ENCODE data around the gene SFXN4. TPM values are rescaled to one million over a fixed set of nuclear protein-coding genes. Genes with fewer than 3 reads are reported as not detected.

Gene SFXN4
- total and polyA plus RNA-seq, 2 donors = 18.5 to 31.0 TPM

- Histone ChIP-seq H3K36me3 (ENCODE audit: control insufficient read depth in 2 of 2, insufficient read depth in 2 of 2, low read length in 1 of 2) (peaks cover 11 to 33% of the 10 kb centered on the region in 2 donors), H3K27ac (ENCODE audit: low read depth in 1 of 2, low read length in 1 of 2) (peak overlapping the region; percentile 94 to 95), H3K4me1 (ENCODE audit: control insufficient read depth in 2 of 2, insufficient read depth in 2 of 2, low read length in 2 of 2) (peaks cover 6 to 26% of the 10 kb centered on the region in 2 donors), H3K4me3 (ENCODE audit: low read length in 2 of 2) (peak overlapping the region; percentile 72 to 99), H3K9me3 (ENCODE audit: control insufficient read depth in 2 of 2, insufficient read depth in 1 of 2, low read length in 1 of 2) (no peaks in the 10 kb centered on the region), H3K27me3 (ENCODE audit: control insufficient read depth in 2 of 2, insufficient read depth in 1 of 2, low read length in 1 of 2) (no peaks in the 10 kb centered on the region)
- 30% methylated on average over 21 of the region's 21 CpGs for WGBS
- no peak for DNase-seq (ENCODE audit: low read depth in 6 of 9, low spot score in 9 of 9)
Measured at GRCh38 chr10:119177708-119178371, 12.3 kb upstream of the SFXN4 start.

- H3K9me3 ChIP-seq (ENCODE audit: control insufficient read depth in 2 of 2, insufficient read depth in 1 of 2, low read length in 1 of 2) = no peaks in the 10 kb centered on the region
- DNase-seq (ENCODE audit: low read depth in 6 of 9, low spot score in 9 of 9) = no peak
- no peak overlapping the region for H3K4me3 ChIP-seq (ENCODE audit: low read length in 2 of 2)
- no peak overlapping the region for H3K27ac ChIP-seq (ENCODE audit: low read depth in 1 of 2, low read length in 1 of 2)
- H3K4me1 ChIP-seq (ENCODE audit: control insufficient read depth in 2 of 2, insufficient read depth in 2 of 2, low read length in 2 of 2) = peaks cover 6 to 26% of the 10 kb centered on the region in 2 donors
- 96% methylated on average over 6 of the region's 6 CpGs for WGBS
- no peaks in the 10 kb centered on the region for H3K27me3 ChIP-seq (ENCODE audit: control insufficient read depth in 2 of 2, insufficient read depth in 1 of 2, low read length in 1 of 2)
- peaks cover 28 to 49% of the 10 kb centered on the region in 2 donors for H3K36me3 ChIP-seq (ENCODE audit: control insufficient read depth in 2 of 2, insufficient read depth in 2 of 2, low read length in 1 of 2)
Measured at GRCh38 chr10:119176166-119176565, 10.7 kb upstream of the SFXN4 start.

DNA sequence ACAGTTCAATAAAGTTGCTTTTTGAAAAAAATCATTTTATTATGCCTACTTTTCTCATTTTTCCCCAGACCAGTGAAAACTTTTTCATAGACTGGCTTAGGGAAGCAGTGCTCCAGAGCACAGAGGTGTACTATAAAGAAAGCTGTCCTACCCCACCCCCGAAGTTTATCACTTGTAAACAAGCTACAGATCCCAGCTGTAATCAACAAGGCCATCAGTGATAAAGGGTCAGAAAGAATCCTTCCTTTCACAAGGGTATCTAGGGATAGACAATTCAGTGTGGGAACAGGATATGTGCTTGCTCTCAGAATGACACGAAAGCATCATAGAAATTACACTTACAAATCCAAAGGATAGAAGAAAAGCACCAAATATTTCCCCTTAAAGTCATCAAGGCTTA is 8.6 kb upstream of the SFXN4 start:
- Histone ChIP-seq H3K36me3 (ENCODE audit: control insufficient read depth in 2 of 2, insufficient read depth in 2 of 2, low read length in 1 of 2) (peaks cover 49 to 66% of the 10 kb centered on the region in 2 donors), H3K27me3 (ENCODE audit: control insufficient read depth in 2 of 2, insufficient read depth in 1 of 2, low read length in 1 of 2) (no peaks in the 10 kb centered on the region), H3K27ac (ENCODE audit: low read depth in 1 of 2, low read length in 1 of 2) (no peak overlapping the region), H3K4me3 (ENCODE audit: low read length in 2 of 2) (no peak overlapping the region), H3K4me1 (ENCODE audit: control insufficient read depth in 2 of 2, insufficient read depth in 2 of 2, low read length in 2 of 2) (peaks cover 6 to 20% of the 10 kb centered on the region in 2 donors), H3K9me3 (ENCODE audit: control insufficient read depth in 2 of 2, insufficient read depth in 1 of 2, low read length in 1 of 2) (no peaks in the 10 kb centered on the region)
- WGBS = 94% methylated on average over 2 of the region's 2 CpGs
- no peak for DNase-seq (ENCODE audit: low read depth in 6 of 9, low spot score in 9 of 9)

DNA sequence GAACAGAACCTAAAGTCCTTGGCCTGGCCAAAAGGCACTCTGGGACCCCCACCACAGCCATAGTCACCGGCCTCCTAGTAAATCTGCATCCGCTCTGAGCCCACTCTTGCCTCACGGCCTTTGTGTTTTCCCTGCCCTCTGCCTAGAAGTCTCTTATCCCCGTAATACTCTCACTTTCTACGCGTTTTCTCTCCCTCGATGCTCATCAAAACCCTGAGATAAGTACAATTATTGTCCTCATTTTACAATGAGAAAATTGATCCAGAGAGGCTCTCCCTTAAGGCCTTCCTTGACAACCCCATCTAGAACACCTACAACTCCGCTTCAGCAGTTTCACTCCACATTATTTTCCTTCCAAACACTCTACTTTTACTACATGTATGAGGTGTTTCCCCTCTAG is 1.5 kb upstream of the SFXN4 start:
- Histone ChIP-seq H3K27me3 (ENCODE audit: control insufficient read depth in 2 of 2, insufficient read depth in 1 of 2, low read length in 1 of 2) (no peaks in the 10 kb centered on the region), H3K27ac (ENCODE audit: low read depth in 1 of 2, low read length in 1 of 2) (no peak overlapping the region), H3K36me3 (ENCODE audit: control insufficient read depth in 2 of 2, insufficient read depth in 2 of 2, low read length in 1 of 2) (peaks cover 33 to 49% of the 10 kb centered on the region in 2 donors), H3K9me3 (ENCODE audit: control insufficient read depth in 2 of 2, insufficient read depth in 1 of 2, low read length in 1 of 2) (no peaks in the 10 kb centered on the region), H3K4me1 (ENCODE audit: control insufficient read depth in 2 of 2, insufficient read depth in 2 of 2, low read length in 2 of 2) (peaks cover 4 to 20% of the 10 kb centered on the region in 2 donors), H3K4me3 (ENCODE audit: low read length in 2 of 2) (no peak overlapping the region)
- DNase-seq (ENCODE audit: low read depth in 6 of 9, low spot score in 9 of 9) = no peak
- 86% methylated on average over 8 of the region's 8 CpGs for WGBS

- WGBS = 83% methylated on average over 8 of the region's 8 CpGs
- Histone ChIP-seq H3K27ac (ENCODE audit: low read depth in 1 of 2, low read length in 1 of 2) (no peak overlapping the region), H3K9me3 (ENCODE audit: control insufficient read depth in 2 of 2, insufficient read depth in 1 of 2, low read length in 1 of 2) (no peaks in the 10 kb centered on the region), H3K36me3 (ENCODE audit: control insufficient read depth in 2 of 2, insufficient read depth in 2 of 2, low read length in 1 of 2) (peaks cover 29 to 44% of the 10 kb centered on the region in 2 donors), H3K4me1 (ENCODE audit: control insufficient read depth in 2 of 2, insufficient read depth in 2 of 2, low read length in 2 of 2) (peaks cover 4 to 20% of the 10 kb centered on the region in 2 donors), H3K27me3 (ENCODE audit: control insufficient read depth in 2 of 2, insufficient read depth in 1 of 2, low read length in 1 of 2) (no peaks in the 10 kb centered on the region), H3K4me3 (ENCODE audit: low read length in 2 of 2) (no peak overlapping the region)
- DNase-seq (ENCODE audit: low read depth in 6 of 9, low spot score in 9 of 9) = no peak
Measured at GRCh38 chr10:119166564-119166963, 1.1 kb upstream of the SFXN4 start.

DNA sequence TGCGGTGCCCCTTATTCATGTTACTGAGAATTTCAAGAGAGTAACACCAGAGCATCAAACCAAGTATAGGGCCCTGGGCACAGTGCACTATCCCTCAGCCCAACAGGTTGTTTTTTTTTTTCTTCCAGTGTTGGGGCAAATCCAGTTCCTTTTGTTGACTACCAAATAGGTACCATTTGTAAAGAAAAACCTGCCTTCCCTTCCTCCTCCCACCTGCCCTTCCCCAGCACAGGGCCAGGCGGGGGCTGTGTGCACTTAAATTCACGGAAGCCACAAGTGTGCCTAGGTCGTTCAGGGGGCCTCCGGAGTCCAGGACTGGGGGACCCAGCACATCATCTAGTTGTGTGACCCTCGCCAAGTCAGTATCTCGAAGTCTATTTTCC is 595 bp upstream of the SFXN4 start:
- Histone ChIP-seq H3K9me3 (ENCODE audit: control insufficient read depth in 2 of 2, insufficient read depth in 1 of 2, low read length in 1 of 2) (no peaks in the 10 kb centered on the region), H3K36me3 (ENCODE audit: control insufficient read depth in 2 of 2, insufficient read depth in 2 of 2, low read length in 1 of 2) (peaks cover 24 to 40% of the 10 kb centered on the region in 2 donors), H3K27me3 (ENCODE audit: control insufficient read depth in 2 of 2, insufficient read depth in 1 of 2, low read length in 1 of 2) (no peaks in the 10 kb centered on the region), H3K4me3 (ENCODE audit: low read length in 2 of 2) (peak overlapping the region; percentile 69 to 88), H3K27ac (ENCODE audit: low read depth in 1 of 2, low read length in 1 of 2) (no peak overlapping the region), H3K4me1 (ENCODE audit: control insufficient read depth in 2 of 2, insufficient read depth in 2 of 2, low read length in 2 of 2) (peaks cover 4 to 20% of the 10 kb centered on the region in 2 donors)
- WGBS = 69% methylated on average over 7 of the region's 7 CpGs
- DNase-seq (ENCODE audit: low read depth in 6 of 9, low spot score in 9 of 9) = peak in 1 of 9 donors; percentile 13

DNA sequence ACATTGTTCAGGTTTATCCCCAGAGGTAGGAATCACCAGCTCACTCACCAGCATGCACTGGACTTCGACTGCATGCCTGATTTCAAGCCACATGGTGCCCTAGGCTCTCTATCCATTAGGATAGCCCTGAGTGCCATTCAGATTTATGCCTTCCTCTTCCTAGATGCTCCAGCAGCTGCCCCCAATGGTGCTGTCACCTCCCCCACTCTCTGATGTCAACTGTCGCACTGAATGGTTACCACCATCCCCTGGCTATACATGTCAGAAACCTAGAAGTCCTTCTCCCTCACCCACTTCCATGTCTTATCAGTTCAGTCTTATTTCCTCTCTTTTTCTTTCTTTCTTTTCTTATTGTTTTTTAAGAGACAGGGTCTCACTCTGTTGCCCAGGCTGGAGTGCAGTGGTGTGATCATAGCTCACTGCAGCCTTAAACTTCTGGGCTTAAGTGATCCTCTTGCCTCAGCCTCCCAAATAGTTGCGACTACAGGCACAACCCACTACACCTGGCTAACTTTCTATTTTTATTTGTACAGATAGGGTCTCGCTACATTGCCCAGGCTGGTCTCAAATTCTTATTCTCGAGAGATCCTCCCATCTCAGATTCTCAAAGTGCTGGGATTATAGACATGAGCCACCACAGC is 2.9 kb downstream of the SFXN4 start:
- WGBS = 98% methylated on average over 5 of the region's 5 CpGs
- Histone ChIP-seq H3K27me3 (ENCODE audit: control insufficient read depth in 2 of 2, insufficient read depth in 1 of 2, low read length in 1 of 2) (no peaks in the 10 kb centered on the region), H3K4me1 (ENCODE audit: control insufficient read depth in 2 of 2, insufficient read depth in 2 of 2, low read length in 2 of 2) (peaks cover 4 to 20% of the 10 kb centered on the region in 2 donors), H3K27ac (ENCODE audit: low read depth in 1 of 2, low read length in 1 of 2) (no peak overlapping the region), H3K9me3 (ENCODE audit: control insufficient read depth in 2 of 2, insufficient read depth in 1 of 2, low read length in 1 of 2) (no peaks in the 10 kb centered on the region), H3K36me3 (ENCODE audit: control insufficient read depth in 2 of 2, insufficient read depth in 2 of 2, low read length in 1 of 2) (peaks cover 12 to 27% of the 10 kb centered on the region in 2 donors), H3K4me3 (ENCODE audit: low read length in 2 of 2) (no peak overlapping the region)
- DNase-seq (ENCODE audit: low read depth in 6 of 9, low spot score in 9 of 9) = no peak

DNA sequence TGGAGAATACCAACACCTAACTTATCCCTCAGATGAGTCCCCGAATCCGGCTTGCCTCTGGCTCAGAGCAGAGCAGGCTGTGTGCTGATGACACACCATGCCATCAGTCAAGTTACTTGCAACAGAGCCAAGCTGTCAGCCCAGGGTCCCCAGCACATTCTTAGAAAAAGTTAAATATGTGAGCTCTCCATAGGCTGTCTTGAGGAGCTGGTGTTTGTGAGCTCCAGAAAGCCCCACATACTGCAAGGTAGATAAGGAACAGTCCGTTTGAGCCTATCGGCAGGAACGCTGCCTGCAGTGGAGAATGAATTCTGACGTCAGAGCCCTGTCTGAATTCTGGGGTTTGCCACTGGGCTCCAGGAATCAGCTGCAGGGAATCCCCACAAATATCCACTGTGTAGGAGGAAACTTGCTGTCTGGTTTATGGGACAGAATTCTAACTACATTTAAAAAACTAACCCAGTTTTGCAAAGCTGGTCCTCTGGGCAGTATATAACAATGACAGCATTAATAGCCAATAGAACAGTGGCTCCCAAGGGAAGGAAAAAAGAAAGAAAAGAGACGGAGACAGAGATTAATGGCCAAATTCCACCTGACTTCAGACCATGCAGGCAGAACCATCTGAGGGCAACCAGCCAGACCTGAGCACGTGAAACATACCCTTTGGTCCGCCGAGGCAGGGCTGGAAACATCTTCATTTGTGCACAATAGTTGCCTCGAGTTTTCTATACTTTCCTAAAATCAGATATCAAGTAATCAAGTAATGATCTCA is 3.6 kb downstream of the SFXN4 start:
- Histone ChIP-seq H3K9me3 (ENCODE audit: control insufficient read depth in 2 of 2, insufficient read depth in 1 of 2, low read length in 1 of 2) (no peaks in the 10 kb centered on the region), H3K27ac (ENCODE audit: low read depth in 1 of 2, low read length in 1 of 2) (no peak overlapping the region), H3K4me3 (ENCODE audit: low read length in 2 of 2) (no peak overlapping the region), H3K27me3 (ENCODE audit: control insufficient read depth in 2 of 2, insufficient read depth in 1 of 2, low read length in 1 of 2) (no peaks in the 10 kb centered on the region), H3K4me1 (ENCODE audit: control insufficient read depth in 2 of 2, insufficient read depth in 2 of 2, low read length in 2 of 2) (peaks cover 4 to 20% of the 10 kb centered on the region in 2 donors), H3K36me3 (ENCODE audit: control insufficient read depth in 2 of 2, insufficient read depth in 2 of 2, low read length in 1 of 2) (peaks cover 12 to 20% of the 10 kb centered on the region in 2 donors)
- WGBS = 94% methylated on average over 11 of the region's 11 CpGs
- no peak for DNase-seq (ENCODE audit: low read depth in 6 of 9, low spot score in 9 of 9)

DNA sequence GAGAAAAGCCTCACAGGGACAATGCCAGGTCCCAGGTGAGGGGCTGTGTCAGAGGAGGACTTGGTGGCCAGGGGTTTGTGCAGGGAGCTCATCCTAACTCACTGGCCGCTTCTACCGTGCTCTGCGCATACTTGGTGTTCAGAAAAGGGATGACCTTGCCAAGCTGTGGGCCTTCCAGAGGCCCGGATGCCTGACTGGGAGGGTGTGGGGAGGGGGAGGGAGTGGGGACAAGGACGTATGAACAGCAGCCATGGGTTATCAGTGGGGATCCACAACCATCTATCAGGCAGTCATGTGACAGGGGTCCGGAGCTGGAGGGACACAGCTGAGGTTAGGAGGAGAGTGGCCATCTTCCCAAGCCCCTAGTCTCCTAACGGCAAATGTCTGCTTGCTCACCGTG is 6.2 kb downstream of the SFXN4 start:
- H3K4me1 ChIP-seq (ENCODE audit: control insufficient read depth in 2 of 2, insufficient read depth in 2 of 2, low read length in 2 of 2) = peaks cover 0 to 1% of the 10 kb centered on the region in 2 donors
- no peak overlapping the region for H3K4me3 ChIP-seq (ENCODE audit: low read length in 2 of 2)
- H3K9me3 ChIP-seq (ENCODE audit: control insufficient read depth in 2 of 2, insufficient read depth in 1 of 2, low read length in 1 of 2) = no peaks in the 10 kb centered on the region
- peaks cover 25 to 38% of the 10 kb centered on the region in 2 donors for H3K36me3 ChIP-seq (ENCODE audit: control insufficient read depth in 2 of 2, insufficient read depth in 2 of 2, low read length in 1 of 2)
- no peak for DNase-seq (ENCODE audit: low read depth in 6 of 9, low spot score in 9 of 9)
- WGBS = 94% methylated on average over 8 of the region's 8 CpGs
- H3K27ac ChIP-seq (ENCODE audit: low read depth in 1 of 2, low read length in 1 of 2) = no peak overlapping the region
- no peaks in the 10 kb centered on the region for H3K27me3 ChIP-seq (ENCODE audit: control insufficient read depth in 2 of 2, insufficient read depth in 1 of 2, low read length in 1 of 2)
